HG03039 (cell line): ENCODE measurements around the gene MED13.
"Not testable (repeated sequence)": the region's sequence is repeated elsewhere in the genome, so short reads cannot be mapped to it uniquely, and the experiment has no call there.

Experiments
- ATAC-seq: cut with Tn5 transposase; IDR thresholded peaks from one replicate; pipeline ENCODE4 v1.9.1; 2021; ENCODE audit warnings: mild to moderate bottlenecking, moderate library complexity; ENCODE audit not compliant: unreplicated experiment

MED13 gene

GRCh38 chr17:62001105-62001504, 64.0 kb downstream of the MED13 start:
- no peak for ATAC-seq

GRCh38 chr17:62000186-62000585, 64.9 kb downstream of the MED13 start:
- no peak for ATAC-seq

- ATAC-seq: not testable (repeated sequence)
These were observed 66.5 kb downstream of the MED13 start for GRCh38 chr17:61998534-61998933.

GRCh38 chr17:61997664-61998063, 67.4 kb downstream of the MED13 start:
- no peak for ATAC-seq

- no peak for ATAC-seq
These were observed 68.0 kb downstream of the MED13 start for GRCh38 chr17:61996916-61997605.

GRCh38 chr17:61989509-61989908, 75.6 kb downstream of the MED13 start:
- ATAC-seq: no peak

GRCh38 chr17:61986898-61987297, 78.2 kb downstream of the MED13 start:
- ATAC-seq: no peak

GRCh38 chr17:61984821-61985220, 80.3 kb downstream of the MED13 start:
- no peak for ATAC-seq

GRCh38 chr17:61981323-61981722, 83.8 kb downstream of the MED13 start:
- no peak for ATAC-seq

GRCh38 chr17:61980535-61980934, 84.5 kb downstream of the MED13 start:
- ATAC-seq: no peak

GRCh38 chr17:61974115-61974514, 91.0 kb downstream of the MED13 start:
- no peak for ATAC-seq

GRCh38 chr17:61972311-61972710, 92.8 kb downstream of the MED13 start:
- no peak for ATAC-seq

- no peak for ATAC-seq
These were observed 95.0 kb downstream of the MED13 start for GRCh38 chr17:61970030-61970429.

- ATAC-seq: no peak
These were observed 96.3 kb downstream of the MED13 start for GRCh38 chr17:61968757-61969156.

GRCh38 chr17:61967729-61968128, 97.3 kb downstream of the MED13 start:
- ATAC-seq: no peak

- no peak for ATAC-seq
These were observed 98.9 kb downstream of the MED13 start for GRCh38 chr17:61966191-61966590.

- no peak for ATAC-seq
These were observed 109.5 kb downstream of the MED13 start for GRCh38 chr17:61955619-61956018.

- ATAC-seq: no peak
These were observed 117.6 kb downstream of the MED13 start for GRCh38 chr17:61947367-61948078.

GRCh38 chr17:61946359-61946758, 118.7 kb downstream of the MED13 start:
- no peak for ATAC-seq

GRCh38 chr17:61943117-61943516, 122.0 kb downstream of the MED13 start:
- no peak for ATAC-seq

GRCh38 chr17:61942085-61942484, 123.0 kb downstream of the MED13 start:
- ATAC-seq: no peak

- ATAC-seq: no peak
These were observed 137.0 kb downstream of the MED13 start for GRCh38 chr17:61928101-61928436.
